Measurements from ENCODE around the gene ZNF532.

DNA sequence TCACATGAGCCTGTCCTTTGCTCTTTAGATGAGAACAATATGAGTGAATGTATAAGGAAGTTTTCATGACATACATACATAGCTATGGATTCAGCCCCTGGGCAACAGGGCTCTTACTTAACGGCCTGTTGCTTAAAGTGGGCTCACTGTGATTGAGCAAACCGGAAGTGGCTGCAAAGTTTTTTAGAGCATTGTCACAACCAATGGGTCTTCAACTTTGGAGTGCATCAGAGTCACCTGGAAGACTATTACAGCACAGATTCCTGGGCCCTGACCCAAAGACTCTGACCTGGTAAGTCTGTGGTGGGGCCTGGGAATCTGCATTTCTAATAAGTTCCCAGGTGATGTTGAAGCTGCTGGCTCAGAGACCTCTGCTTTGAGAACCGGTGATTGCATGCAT is 168.7 kb downstream of the ZNF532 start:
- TF ChIP-seq, protein P1, sequence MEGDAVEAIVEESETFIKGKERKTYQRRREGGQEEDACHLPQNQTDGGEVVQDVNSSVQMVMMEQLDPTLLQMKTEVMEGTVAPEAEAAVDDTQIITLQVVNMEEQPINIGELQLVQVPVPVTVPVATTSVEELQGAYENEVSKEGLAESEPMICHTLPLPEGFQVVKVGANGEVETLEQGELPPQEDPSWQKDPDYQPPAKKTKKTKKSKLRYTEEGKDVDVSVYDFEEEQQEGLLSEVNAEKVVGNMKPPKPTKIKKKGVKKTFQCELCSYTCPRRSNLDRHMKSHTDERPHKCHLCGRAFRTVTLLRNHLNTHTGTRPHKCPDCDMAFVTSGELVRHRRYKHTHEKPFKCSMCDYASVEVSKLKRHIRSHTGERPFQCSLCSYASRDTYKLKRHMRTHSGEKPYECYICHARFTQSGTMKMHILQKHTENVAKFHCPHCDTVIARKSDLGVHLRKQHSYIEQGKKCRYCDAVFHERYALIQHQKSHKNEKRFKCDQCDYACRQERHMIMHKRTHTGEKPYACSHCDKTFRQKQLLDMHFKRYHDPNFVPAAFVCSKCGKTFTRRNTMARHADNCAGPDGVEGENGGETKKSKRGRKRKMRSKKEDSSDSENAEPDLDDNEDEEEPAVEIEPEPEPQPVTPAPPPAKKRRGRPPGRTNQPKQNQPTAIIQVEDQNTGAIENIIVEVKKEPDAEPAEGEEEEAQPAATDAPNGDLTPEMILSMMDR (IDR thresholded peaks at IDR 0.05; ENCODE audit: insufficient read depth, low read length) = no peak
- no peak for TF ChIP-seq POLR2AphosphoS5 (IDR thresholded peaks at IDR 0.05; ENCODE audit: low read depth)

All from HL-60 (cell line).